ENCODE data around the gene PKP2.

The PKP2 gene

DNA sequence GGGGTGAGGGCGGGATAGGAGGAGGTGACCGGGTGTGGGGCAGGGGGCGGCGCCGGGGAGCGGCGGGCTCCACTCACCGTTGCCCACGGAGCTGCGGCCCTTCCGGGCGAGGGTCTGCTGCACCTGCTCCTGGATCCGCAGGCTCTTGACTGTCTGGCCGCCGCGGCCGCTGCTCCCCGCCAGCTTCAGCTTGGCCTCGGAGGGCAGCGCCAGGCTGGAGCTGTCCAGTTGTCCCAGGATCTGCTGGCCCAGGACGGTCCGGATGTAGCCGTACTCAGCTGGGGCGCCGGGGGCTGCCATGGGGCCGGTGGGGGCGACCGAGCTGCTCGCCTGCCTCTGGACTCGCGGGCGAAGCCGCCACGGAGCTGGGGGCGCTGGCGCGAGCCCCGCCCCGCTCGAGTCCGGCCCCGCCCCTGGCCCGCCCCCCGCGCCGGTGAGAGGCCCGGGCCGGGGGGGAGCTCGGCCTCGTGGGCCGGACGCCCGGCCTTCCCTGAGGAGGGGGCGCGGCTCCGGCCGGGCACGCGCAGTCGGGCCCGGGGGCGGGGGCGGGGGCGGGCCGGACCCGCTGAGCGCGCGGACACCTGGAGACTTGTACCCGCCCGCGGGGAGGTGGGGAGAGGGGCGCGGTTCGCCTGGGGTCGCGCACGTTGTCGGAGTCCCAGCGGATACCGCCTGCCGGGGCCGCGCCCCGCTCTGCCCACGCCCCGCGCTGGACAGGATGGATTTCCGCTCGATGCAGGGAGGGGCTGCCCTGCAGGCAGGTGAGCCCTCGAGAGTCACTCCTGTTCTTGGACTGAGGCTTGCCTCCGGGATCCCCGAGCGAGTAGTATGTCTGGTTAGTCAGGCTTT, at the start of gene PKP2:
PKP2 (minus strand) TSS at position 346 of the 849 bp plus-strand sequence; CDS start at position 300, 46 bp downstream.
- DNase-seq = no peak

DNA sequence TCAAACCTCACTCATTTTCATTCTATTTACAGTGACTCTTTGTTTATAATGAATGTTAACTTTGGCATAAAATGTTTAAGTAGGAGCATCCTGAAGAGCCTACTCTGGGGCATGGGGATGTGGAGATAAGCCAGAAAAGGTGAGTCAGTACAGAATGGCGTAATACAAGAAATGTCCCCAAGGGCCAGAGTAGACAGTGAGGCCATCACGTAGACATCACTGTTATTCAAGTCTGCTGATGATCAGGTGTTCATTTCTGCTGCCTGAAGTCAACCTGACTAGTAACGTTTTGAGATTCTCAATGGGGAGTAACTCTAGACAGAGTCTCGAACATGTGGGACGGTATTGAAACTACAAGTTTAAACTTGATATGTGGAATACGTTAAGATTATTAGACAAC, 47.6 kb upstream of the PKP2 start:
- no peak for DNase-seq

DNA sequence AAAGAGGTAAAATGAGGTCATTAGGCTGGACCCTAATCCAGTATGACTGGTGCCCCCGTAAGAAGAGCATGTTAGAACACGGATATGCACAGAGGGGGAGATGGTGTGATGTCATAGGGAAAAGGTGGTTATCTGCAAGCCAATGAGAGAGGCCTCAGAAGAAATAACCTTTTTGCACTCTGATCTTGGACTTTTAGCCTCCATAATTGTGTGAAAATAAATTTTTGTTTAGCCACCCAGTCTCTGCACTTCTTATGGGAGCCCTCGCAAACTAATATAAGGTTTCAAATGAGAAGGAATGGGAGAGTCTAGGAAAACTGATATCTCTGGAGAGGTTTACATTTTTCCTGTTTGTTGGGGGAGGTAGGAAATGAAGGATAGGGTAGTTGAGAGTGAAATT, 43.2 kb upstream of the PKP2 start:
- DNase-seq = no peak

DNA sequence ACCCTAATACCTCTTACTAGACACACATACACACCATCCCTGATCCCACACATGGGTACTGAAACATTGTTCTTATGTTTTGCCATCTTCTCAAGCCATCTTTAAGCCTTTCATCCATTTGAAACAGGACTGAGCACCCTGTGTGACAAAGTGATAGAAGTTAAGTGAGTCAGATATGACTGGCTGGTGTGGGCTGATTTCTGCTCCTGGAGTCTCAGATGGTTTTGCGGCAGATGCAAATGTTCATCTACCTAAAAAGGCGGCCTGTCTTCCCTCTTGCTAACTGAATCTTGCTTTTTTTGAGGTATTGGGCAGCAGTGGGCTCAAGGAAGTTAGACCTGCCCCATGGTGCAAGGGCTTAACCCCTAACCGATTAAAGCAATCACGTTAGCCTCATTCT, 30.4 kb upstream of the PKP2 start:
- no peak for DNase-seq

DNA sequence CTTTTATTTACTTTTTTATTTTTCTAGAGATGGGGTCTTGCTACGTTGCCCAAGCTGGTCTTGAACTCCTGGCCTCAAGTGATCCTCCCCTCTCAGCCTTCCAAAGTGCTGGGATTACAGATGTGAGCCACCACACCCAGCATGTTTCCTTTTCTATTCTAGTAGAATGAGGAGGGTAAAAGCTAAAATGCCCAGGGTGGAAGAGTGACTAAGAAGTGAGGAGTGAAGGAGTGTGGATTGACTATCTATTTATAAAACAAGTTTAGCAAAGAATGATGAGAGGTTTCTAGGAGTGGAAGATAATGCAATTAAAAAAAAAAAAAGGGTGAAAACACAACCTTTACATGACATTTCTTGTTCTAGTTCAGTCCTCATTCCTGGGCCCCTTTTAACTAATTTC, 29.8 kb upstream of the PKP2 start:
- DNase-seq = no peak

DNA sequence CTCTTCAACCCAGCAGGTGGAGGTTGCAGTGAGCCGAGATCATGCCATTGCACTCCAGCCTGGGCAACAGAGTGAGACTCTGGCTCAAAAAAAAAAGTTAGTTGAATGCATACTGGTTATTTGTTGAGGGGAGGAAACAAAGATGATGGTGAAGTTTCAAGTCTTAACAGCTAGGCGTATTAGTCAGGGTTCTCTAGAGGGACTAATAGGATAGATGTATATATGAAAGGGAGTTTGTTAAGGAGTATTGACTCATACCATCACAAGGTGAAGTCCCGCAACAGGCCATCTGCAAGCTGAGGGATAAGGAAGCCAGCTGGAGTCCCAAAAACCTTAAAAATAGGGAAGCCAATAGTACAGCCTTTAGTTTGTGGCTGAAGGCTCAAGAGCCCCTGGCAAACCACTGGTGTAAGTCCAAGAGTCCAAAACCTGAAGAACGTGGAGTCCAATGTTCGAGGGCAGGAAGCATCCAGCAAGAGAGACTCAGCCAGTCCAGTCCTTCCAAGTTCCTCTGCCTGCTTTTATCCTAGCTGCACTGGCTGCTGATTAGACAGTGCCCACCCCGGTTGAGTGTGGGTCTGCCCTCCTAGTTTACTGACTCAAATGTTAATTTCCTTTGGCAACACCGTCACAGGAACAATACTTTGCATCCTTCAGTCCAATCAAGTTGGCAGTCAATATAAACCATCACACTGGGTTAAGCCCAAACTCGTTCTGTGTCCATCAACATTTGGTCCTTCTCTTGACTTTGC, 26.1 kb upstream of the PKP2 start:
- DNase-seq = no peak

DNA sequence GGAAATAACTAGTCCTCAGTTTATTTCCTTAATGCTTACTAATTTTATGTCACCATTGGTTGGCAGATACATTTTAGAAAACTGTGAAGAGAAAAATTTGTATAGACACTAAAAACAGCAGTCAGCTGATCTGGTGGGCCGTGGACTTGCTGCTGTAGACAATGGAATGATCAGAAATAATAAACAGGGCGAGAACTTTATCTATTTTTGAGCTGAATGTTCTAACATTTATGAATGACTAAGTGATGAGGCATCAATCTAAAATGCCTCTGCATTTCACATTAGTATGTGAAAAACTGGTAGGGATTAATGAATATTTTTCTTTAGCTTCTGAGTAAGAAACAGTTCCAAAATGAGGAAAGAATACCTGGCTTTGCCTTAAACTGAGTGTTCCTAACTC, 24.8 kb upstream of the PKP2 start:
- DNase-seq = no peak

DNA sequence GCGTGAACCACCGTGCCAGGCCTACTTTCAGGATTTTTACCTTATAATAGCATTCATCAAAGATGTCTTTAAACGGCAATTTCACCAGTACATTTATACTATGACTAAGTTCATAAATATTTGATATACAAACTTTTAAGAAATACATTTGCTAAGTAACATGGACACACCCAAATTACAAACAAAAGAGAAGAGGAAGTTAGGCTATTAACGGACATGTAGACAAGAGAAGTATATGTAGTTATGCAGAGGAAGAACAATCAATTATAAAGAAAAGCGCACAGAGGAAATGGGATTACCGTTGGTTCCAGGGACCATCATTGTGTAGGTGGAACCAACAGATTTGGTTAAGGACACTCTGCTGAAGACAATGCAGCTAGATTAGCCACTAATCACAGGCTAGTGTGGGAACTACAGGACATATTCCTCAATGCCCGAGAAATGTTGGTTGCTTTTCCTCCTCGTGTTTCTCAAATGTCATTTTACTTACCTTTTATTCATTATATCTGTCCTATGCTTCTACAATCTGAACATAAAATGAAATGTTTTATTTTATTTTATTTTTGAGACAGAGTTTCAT, 24.0 kb upstream of the PKP2 start:
- no peak for DNase-seq

DNA sequence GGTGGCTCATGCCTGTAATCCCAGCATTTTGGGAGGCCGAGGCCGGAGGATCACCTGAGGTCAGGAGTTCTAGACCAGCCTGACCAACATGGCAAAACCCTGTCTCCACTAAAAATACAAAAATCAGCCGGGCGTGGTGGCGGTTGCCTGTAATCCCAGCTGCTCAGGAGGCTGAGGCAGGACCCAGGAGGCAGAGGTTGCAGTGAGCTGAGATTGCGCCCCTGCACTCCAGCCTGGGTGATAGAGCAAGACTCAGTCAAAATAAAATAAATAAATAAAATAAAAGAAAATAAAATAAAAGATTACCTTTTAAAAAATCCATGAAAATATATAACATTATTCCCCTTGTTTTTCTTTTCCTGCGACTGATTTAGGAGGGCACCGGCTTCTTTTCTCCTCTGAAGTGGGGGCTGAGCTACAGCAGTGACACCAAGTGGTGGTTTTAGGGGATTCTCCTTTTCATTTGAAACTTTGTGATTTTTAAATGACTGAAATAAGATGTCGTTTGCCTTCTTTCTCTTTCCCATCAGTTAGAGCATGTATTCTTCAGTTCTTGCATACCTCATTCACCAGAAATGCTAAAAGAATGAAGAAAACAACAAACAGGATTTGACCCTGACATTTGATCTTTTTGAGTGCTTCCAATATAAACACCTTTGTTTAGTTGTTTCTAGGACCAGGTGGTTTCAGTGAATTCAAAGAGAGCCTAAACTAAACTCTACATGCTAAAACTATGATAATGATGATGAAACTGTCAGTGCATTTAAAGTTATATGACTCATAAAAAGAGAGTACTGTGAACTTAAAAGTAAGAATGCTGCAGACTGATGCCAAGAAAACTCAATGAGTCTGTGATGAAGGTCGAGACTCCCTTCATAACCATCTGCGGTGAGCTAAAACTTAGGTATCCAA, 22.6 kb upstream of the PKP2 start:
- no peak for DNase-seq

DNA sequence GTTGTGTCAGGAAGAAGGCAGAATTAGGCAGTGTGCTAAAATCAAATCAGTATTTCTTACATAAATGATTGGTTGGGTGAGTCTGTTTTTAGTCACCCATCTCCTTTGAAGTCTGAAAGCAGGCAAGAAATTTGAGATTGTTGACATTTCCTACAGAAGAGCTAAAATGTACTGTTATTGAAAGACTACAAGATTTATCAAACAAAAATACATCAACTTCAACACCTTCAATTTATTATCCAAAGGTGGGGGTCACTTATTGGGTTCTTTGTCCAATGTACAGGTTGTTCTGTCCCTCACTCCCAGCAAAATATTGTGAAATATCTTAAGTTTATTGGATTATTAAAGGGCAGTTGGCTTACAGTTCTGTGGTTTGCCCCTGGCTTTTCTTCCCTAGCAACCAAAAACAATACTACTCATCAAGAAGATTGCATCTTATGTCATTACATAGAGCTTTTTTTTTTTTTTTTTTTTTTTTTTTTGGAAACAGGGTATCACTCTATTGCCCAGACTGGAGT, 20.6 kb upstream of the PKP2 start:
- no peak for DNase-seq

DNA sequence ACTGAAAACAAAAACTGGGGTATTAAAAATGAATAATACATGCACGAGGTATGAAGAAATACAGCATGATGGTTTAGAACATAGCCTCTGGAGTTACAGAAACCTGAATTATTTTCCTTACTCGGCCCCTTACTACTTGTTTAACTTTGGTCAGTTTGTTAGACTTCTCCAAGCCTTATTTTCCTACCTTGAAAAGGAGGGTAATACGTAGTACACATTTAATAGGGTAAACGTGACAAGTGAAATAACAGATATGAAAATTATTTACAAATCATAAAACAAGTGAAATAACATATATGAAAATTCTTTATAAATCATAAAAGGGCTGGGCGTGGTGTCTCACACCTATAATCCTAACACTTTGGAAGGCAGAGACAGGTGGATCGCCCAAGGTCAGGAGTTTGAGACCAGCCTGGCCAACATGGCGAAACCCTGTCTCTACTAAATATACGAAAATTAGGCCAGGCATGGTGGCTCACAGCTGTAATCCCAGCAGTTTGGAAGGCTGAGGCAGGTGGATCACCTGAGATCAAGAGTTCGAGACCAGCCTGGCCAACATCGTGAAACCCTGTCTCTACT, 11.4 kb upstream of the PKP2 start:
- DNase-seq = no peak

DNA sequence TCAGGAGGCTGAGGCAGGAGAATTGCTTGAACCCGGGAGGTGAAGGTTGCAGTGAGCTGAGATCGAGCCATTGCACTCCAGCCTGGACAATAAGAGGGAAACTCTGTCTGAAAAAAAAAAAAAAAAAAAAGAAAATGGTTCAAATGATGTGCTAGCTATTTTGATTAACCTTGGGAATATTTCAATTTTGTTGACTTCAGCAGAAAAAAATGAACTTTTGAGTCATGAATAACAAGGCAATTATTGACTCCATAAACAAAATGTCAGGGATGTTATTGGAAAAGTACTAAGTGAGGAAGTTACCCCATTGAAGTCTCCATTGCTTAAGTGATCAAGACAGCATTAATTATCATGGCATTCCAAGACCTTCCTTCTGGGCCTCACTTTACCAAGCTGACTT, 10.6 kb upstream of the PKP2 start:
- DNase-seq = no peak

DNA sequence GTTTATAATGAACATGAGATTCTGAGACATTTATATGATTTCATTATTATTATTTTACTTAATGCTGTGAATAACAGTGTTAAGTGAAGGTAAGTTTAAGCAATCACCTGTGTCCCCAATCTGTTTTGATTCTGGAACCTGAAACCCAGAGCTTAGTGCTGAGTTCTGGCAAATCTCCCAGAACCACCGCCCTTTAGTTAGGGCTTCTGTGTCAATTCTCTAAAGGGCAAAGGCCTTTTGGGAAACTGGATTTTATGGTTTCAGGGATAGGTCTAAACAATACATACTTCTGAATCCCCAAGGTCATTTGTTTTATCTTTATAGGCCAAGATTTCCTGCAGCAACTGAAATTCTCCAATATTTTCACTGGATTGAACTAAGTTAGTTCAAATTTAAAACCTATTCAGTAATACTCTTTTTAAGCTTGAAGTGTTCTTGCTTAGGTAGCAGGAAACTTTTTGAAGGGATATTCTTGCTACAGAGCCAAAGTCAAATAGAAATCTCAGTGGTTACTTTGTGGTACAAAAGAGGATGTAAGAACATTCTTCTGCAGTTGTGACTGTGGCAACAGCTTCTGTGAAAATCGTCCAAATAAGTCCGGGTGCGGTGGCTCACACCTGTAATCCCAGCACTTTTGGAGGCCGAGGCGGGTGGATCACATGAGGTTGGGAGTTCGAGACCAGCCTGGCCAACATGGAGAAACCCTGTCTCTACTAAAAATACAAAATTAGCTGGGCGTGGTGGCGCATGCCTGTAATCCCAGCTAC, 10.0 kb upstream of the PKP2 start:
- no peak for DNase-seq

DNA sequence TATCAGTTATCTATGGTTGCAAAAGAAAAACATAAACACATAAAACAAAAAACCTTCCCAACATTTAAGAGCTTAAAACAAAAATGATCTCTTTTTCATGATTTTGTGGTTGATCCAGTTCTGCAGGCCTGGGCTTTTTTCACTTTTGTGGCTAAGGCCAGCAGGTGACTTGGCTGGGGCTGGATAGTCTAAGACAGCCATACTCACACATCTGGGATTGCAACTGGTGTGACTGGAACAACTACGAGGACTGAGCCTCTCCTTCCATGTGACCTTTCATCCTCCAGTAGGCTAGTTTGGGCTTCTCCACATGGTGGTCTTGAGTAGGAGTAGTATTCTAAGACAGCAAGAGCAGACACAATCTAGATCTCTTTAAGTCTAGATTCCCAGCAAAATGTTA, 7.2 kb upstream of the PKP2 start:
- no peak for DNase-seq

DNA sequence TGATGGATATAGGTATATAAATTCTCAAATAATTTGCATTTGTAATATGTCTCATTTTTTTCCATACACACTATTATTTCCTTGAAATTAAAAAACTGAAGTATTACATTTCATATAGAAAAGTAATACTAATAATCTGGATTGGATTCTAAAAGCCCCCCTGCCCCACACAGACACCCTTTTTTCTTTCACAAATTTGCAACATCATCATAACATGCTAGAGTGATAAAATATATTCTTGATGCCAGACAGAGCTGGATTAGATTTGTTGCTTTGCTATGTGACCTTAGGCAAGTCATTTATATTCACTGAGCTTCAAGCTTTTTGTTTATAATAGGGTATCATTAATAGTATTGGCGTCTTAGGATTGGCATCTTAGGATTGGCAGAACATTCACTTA, 6.7 kb upstream of the PKP2 start:
- DNase-seq = no peak

DNA sequence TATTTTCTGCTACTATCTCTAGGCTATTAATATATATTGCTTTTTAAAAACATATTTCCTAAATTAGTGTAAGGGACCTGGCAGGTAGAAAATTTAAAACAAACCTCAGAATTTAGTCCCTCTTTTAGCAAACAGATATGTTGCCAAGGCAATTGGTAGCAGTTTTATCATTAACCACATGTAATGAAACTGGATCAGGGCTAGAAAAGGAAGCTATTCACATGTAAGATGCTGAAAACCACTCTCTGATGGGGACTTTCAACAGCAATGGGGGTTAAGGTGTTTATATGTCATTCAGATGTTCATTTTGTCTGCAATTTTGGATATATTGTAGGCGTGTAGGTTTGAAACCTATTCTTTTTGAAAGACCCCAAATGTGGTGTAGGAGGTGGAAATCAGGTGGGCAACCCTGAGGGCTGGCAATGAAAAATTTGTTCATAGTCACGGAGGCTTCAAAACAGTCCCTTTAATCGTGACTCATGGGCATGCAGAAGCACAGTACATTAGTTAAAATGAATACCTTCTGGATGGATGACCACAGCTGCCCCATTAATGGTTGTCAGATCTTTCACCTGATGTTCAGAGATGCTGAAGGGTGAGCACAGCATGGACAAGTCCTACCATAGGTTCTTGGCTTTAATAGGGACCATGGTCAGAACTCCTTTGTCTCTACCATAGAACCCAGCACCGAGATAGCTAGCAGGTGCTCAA, 5.9 kb upstream of the PKP2 start:
- no peak for DNase-seq

DNA sequence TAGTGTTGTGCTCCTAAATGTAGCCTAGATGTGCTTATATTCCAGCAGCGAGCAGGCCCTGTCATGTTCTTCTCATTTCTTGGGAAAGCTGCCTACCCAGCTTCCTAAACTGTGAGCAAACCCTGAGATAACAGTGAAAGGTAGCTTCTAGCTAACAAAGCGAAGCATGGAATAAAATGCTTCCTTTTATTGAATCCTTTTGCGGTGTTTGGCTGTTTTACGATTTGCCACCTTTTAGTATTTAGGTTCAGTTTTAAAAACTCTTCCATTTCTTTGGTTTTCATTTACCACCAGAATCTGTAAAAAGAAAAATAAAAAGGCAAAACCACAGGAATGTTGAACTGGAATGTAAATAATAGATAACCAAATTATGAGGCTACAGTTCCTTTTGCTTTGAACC, 5.0 kb upstream of the PKP2 start:
- no peak for DNase-seq

DNA sequence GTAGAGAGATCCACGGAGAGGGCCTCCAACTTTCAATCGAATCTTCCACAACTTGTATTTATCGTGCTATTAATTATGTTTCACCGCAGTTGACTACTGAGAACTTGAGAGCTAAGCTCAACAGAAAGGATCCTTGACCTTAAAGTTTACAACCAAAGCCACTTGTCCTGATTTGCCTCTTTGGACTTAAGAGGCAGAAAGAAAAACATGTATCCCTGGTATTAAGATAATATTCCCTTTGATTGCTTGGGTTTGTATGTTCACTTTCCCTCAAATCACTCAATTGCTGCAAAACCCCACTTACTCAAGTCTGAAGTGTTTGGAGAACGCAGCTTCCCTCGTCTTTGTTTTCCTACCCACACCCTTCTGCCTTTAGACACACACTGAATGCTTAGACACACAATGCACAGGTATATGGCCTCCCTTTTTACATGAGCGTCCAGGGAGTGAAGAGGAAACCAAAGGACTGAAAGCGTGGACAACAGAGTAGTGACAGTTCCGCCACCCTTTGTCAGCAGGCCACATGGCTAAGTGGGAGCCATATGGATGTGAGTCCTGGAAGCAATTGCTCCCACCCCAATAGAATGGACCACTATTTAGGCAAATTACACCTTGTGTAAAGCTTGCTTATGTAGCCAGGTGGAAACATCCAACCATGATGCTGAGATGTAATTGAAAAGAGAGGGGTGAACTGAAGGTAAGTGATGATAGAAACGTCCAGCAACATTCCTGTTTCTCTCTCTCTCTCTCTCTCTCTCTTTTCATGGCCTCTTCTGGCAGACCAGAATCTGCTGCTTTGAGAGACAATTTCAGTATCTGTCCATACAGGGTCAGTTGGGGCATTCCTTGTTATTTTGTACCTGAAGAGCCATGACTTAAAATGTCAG, 1.4 kb upstream of the PKP2 start:
- DNase-seq = no peak

DNA sequence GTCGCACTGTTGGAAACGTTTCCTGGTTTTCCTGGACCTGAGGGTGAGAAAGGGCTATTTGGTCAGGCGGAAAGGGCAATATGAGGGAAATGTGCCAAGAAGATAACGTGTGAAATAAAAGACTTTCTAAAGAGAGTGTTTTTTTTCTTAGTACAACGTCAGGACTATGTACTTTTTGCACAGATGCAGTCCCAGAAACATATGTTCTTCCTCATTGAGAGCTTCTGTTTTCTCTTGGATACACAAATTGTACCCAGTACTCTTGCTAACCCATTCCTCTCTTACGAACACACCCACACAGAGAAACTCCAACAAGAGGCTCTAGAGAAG, 669 bp upstream of the PKP2 start:
- DNase-seq = no peak

Data from NCI-H2107 (cell line).